Prostate gland (tissue), 2 donors: Measurements from ENCODE around the gene PIAS3.

Experiments
- CTCF ChIP-seq, 4 experiments: fragments of 200-600 bp in 2 of 4; fragments of 450-650 bp in 2 of 4; sonication (generic) in 2 of 4; IDR thresholded peaks; 1 replicate in 3 of 4; 2 replicates in 1 of 4; pipeline ENCODE4 v1.5.1; 2016 to 2019; ENCODE audit warnings: antibody characterized with exemption in 4 of 4, mild to moderate bottlenecking in 2 of 4, moderate library complexity in 2 of 4
- POLR2A ChIP-seq: fragments of 450-650 bp; IDR thresholded peaks from one replicate; pipeline ENCODE4 v1.6.1; 2016; ENCODE audit warnings: antibody characterized with exemption, mild to moderate bottlenecking

GRCh38 chr1:145806408-145806807 lies 52.5 kb downstream of the PIAS3 start:
- TF ChIP-seq POLR2A (no peak), CTCF (IDR thresholded peaks at IDR 0.05) (no peak)
